NCI-H526 treated with DMSO at 0.1 percent for 48 hours (cell line): ENCODE results near the gene CPT1B.

Experiments used
- DNase-seq: peaks from one replicate; lab custom pipeline; 2025; lab: John Stamatoyannopoulos, UW

CPT1B gene

DNA sequence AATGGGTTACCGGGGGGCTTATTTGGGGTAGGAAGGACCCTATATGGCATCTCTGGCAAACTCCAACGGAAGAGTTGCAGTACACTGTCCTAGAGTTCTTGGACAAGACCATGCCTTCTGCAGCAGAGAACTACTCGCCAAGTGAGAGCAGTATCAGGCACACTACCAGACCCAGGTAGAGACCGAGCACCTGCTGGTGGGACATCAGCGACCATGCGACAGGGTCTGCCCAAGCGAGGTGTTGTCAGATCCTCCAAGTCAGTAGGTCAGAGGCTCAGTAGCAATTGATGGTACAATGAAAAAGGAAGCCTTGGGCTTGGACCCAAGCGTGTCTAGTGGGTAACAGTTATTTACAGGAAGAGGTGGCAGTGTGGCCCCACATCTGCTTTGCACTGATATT, 7.6 kb upstream of the CPT1B start:
- no peak for DNase-seq

GRCh38 chr22:50585238-50585637, 7.0 kb upstream of the CPT1B start:
- no peak for DNase-seq

- DNase-seq: peak; percentile 1
Observed at GRCh38 chr22:50584106-50585096, 6.2 kb upstream of the CPT1B start.

- no peak for DNase-seq
Observed at GRCh38 chr22:50583294-50583861, 5.2 kb upstream of the CPT1B start.

GRCh38 chr22:50582493-50583293, 4.5 kb upstream of the CPT1B start, which contains the start of gene CHKB:
Gene CHKB (minus strand): TSS chr22:50582849. CDS start chr22:50582781, 68 bp downstream.
- peak; percentile 85 for DNase-seq

- DNase-seq: no peak
Observed at GRCh38 chr22:50581950-50582492, 3.8 kb upstream of the CPT1B start.

- no peak for DNase-seq
Observed at GRCh38 chr22:50581031-50581949, 3.1 kb upstream of the CPT1B start.

- DNase-seq: no peak
Observed at GRCh38 chr22:50579752-50580151, 1.5 kb upstream of the CPT1B start.

DNA sequence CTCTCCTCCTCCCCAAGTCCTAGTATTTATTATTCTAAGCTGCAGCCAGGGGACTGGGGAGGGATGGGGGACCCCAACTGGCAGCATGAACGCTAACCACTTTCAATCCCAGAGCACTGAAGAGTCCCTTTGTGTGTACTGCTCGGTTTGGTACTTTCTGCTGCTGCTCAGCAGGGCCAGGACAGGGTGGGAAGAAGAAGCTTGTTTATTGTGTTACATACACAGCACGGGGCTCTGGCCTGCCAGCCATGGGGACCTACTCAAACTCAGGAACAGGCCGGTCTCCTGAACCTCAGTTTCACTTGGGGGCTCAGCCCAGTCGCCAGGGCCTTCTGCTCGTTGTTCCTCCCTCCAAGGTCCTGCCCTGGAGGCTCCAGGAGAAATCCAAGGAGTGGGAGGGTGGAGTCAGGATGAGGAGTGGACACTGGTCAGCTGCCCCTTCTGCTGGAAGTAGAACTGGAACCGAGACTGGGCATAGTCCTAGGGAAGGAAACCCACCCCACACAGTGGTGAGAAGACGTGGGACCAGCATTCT, 616 bp upstream of the CPT1B start:
- DNase-seq: no peak

GRCh38 chr22:50577697-50577986, 585 bp downstream of the CPT1B start:
- no peak for DNase-seq

- DNase-seq: no peak
Observed at GRCh38 chr22:50576806-50577696, 1.2 kb downstream of the CPT1B start.

DNA sequence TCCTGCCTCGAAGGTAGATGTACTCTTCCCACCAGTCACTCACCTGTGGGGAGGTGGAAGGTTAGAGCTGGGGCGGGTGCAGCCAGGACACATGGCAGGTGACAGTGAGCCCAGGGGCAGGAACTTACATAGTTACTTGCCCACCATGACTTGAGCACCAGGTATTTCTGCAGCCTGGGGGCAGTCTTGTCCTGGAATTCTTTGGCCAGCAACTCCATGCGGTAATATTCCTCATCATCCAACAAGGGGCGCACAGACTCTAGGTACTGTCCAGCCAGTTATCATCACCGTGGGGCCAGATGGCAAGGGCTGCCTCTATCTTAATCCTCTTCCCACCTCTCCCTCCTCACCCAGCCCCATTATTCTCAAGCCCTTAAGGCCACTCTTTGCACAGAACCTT, 2.2 kb downstream of the CPT1B start:
- peak; percentile 16 for DNase-seq

- no peak for DNase-seq
Observed at GRCh38 chr22:50575426-50575941, 2.7 kb downstream of the CPT1B start.

DNA sequence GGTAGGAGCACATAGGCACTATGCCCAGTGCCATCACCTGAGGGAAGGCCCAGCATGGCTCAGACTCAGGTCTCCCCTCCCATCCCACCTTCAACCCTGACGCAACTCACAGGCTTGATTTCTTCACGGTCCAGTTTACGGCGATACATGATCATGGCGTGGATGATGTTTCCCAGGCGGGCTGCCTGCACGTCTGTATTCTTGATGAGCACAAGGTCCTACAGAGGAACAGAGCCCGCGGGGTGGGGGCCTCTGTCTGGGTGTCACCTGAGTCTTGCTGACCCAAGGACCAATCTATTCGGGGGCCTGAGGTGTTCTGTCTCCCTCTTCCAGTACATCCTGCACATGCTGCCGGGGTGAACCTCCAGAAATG, 3.9 kb downstream of the CPT1B start:
- DNase-seq: no peak

DNA sequence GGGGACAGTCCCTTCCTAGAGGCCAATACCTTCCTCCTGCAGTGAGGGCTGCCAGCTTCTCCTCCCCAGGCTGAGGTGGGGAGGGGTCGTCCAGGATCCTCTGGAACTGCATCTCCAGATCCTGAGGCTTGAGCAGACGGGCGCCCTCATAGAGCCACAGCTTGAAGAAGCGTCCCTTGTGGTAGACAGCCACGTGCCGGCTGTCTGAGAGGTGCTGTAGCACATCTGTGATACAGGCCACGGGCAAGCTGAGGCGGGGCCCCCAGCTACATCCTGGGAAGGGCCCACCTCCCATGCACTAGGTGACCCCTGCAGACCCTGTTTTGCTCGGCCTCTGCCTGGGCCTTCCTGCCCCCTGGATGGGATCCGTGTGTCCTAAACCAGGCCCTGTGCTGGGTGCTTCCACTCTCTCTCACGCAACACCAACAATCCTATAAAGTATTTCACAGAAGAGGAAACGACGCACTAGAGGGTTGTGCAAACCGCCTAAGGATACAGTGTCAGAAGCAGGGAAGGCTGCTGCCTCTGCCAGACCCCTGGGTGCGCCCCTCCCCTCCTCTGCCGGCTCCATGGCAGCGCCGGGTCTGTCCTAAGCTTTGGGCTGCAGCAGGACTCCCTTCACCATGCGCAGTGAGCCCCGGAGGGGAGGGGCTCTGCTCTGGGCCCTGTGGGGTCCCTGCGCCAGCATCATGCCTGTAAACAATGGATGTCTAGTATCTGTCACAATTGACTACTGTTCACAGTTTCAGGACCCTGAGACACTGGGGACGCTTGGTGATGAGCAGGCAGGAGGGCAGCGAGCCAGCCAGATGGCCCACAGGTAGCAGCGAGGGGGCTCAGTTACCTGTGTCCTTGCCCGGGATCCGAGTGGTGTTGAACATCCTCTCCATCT, 4.5 kb downstream of the CPT1B start:
- DNase-seq: no peak

DNA sequence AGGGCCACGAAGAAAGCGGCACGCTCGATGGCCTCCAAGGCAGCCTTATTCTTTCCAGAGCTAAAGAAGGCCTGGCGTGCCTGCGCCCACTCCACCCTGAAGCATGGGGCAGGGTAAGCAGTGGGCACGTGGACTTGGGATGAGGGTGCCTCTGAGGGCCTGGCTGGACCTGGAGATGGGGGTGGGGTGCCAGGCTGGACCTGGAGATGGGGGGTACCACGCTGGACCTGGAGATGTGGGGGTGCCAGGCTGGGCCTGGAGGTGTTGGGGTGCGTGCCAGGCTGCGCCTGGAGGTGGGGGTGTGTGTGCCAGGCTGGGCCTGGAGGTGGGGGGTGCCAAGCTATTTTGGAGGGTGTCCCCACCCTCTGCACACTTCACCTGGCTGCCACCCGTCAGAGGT, 5.3 kb downstream of the CPT1B start:
- DNase-seq: no peak

- DNase-seq: no peak
Observed at GRCh38 chr22:50571264-50572175, 6.7 kb downstream of the CPT1B start.

GRCh38 chr22:50570861-50571260, 7.4 kb downstream of the CPT1B start:
- DNase-seq: no peak
